WTC11 (cell line): ENCODE data around the gene BMP6. TPM values are rescaled to one million over a fixed set of nuclear protein-coding genes. Genes with fewer than 3 reads are reported as not detected.

Experiments used
- ATAC-seq: fragments of 200-7000 bp; cut with Tn5 transposase; 2 replicates; pipeline ENCODE4 v1.10.0; 2021; ENCODE audit warnings: mild to moderate bottlenecking, moderate library complexity
- CTCF ChIA-PET: fragments of 300-600 bp; sonication (Branson Sonifier 250); formaldehyde crosslinking; loops from one replicate; lab custom pipeline; 2021; ENCODE audit warnings: antibody characterized with exemption; lab: Charles Lee
- POLR2A ChIA-PET: fragments of 350-600 bp; sonication (Branson Sonifier 250); formaldehyde crosslinking; loops from one replicate; lab custom pipeline; 2021; ENCODE audit warnings: antibody characterized with exemption; lab: Charles Lee
- DNase-seq: peaks from one replicate; pipeline ENCODE4 v3.0.0; 2021; ENCODE audit warnings: low spot score
- H3K27ac Mint-ChIP-seq: 2 replicates; pipeline ENCODE4 v1.8.0; 2021; ENCODE audit warnings: mixed read lengths
- H3K27me3 Mint-ChIP-seq: 2 replicates; pipeline ENCODE4 v1.8.0; 2021; ENCODE audit warnings: low read depth, mild to moderate bottlenecking, moderate library complexity, mixed read lengths
- H3K36me3 Mint-ChIP-seq: 2 replicates; pipeline ENCODE4 v1.8.0; 2021; ENCODE audit warnings: mixed read lengths
- H3K4me1 Mint-ChIP-seq: 2 replicates; pipeline ENCODE4 v1.8.0; 2022; ENCODE audit warnings: mixed read lengths
- H3K4me3 Mint-ChIP-seq: 2 replicates; pipeline ENCODE4 v1.8.0; 2021; ENCODE audit warnings: mild to moderate bottlenecking, moderate library complexity, mixed read lengths
- H3K9me3 Mint-ChIP-seq: 2 replicates; pipeline ENCODE4 v1.8.0; 2021; ENCODE audit warnings: mixed read lengths
- AFF4 ChIP-seq: sonication (generic); formaldehyde crosslinking; IDR thresholded peaks from 2 replicates; pipeline ENCODE4 v1.8.1; 2023; ENCODE audit warnings: mild to moderate bottlenecking, missing genetic modification reagents, borderline replicate concordance
- ATF3 ChIP-seq: sonication (generic); formaldehyde crosslinking; conservative IDR thresholded peaks from 2 replicates; pipeline ENCODE4 v1.8.1; 2022; ENCODE audit warnings: mild to moderate bottlenecking, missing genetic modification reagents
- ATF6 ChIP-seq: sonication (generic); formaldehyde crosslinking; IDR thresholded peaks from 2 replicates; pipeline ENCODE4 v1.8.1; 2023; ENCODE audit warnings: mild to moderate bottlenecking, missing genetic modification reagents
- E2F4 ChIP-seq: sonication (generic); formaldehyde crosslinking; IDR thresholded peaks from 2 replicates; pipeline ENCODE4 v1.8.1; 2022; ENCODE audit warnings: low read depth, mild to moderate bottlenecking, moderate library complexity, missing genetic modification reagents, borderline replicate concordance
- E2F5 ChIP-seq: sonication (generic); formaldehyde crosslinking; IDR thresholded peaks from 2 replicates; pipeline ENCODE4 v1.8.1; 2022; ENCODE audit warnings: mild to moderate bottlenecking, moderate library complexity, missing genetic modification reagents
- ELF4 ChIP-seq: sonication (generic); formaldehyde crosslinking; IDR thresholded peaks from 2 replicates; pipeline ENCODE4 v1.8.1; 2022; ENCODE audit warnings: low read depth, mild to moderate bottlenecking, moderate library complexity, missing genetic modification reagents
- FOXJ3 ChIP-seq: sonication (generic); formaldehyde crosslinking; IDR thresholded peaks from 2 replicates; pipeline ENCODE4 v1.9.0; 2021; ENCODE audit warnings: missing genetic modification reagents, mild to moderate bottlenecking, borderline replicate concordance
- FOXP4 ChIP-seq: sonication (generic); formaldehyde crosslinking; IDR thresholded peaks from 2 replicates; pipeline ENCODE4 v1.8.0; 2022; ENCODE audit warnings: mild to moderate bottlenecking, missing genetic modification reagents
- GRHL2 ChIP-seq: fragments of 250-450 bp; sonication (Bioruptor Pico); IDR thresholded peaks from 2 replicates; pipeline ENCODE4 v1.8.0; 2022; ENCODE audit warnings: mild to moderate bottlenecking, moderate library complexity; ENCODE audit not compliant: insufficient replicate concordance, severe bottlenecking
- NR2C2 ChIP-seq: sonication (generic); formaldehyde crosslinking; IDR thresholded peaks from 2 replicates; pipeline ENCODE4 v1.8.0; 2022; ENCODE audit warnings: mild to moderate bottlenecking, missing genetic modification reagents
- PREB ChIP-seq: sonication (generic); formaldehyde crosslinking; IDR thresholded peaks from 2 replicates; pipeline ENCODE4 v1.8.1; 2022; ENCODE audit warnings: mild to moderate bottlenecking, missing genetic modification reagents, moderate library complexity, borderline replicate concordance
- ZBTB43 ChIP-seq: sonication (generic); formaldehyde crosslinking; IDR thresholded peaks from 2 replicates; pipeline ENCODE4 v1.8.1; 2023; ENCODE audit warnings: mild to moderate bottlenecking, missing genetic modification reagents
- ZNF138 ChIP-seq: sonication (generic); formaldehyde crosslinking; conservative IDR thresholded peaks from 2 replicates; pipeline ENCODE4 v1.8.1; 2022; ENCODE audit warnings: mild to moderate bottlenecking, moderate library complexity, missing genetic modification reagents
- ZNF232 ChIP-seq: sonication (generic); formaldehyde crosslinking; IDR thresholded peaks from 2 replicates; pipeline ENCODE4 v1.8.0; 2022; ENCODE audit warnings: mild to moderate bottlenecking, missing genetic modification reagents
- ZNF423 ChIP-seq: fragments of 250-450 bp; sonication (Bioruptor Pico); IDR thresholded peaks from 2 replicates; pipeline ENCODE4 v2.1.2; 2022; ENCODE audit warnings: mild to moderate bottlenecking, moderate library complexity
- ZNF512 ChIP-seq: sonication (generic); formaldehyde crosslinking; IDR thresholded peaks from 2 replicates; pipeline ENCODE4 v1.8.1; 2022; ENCODE audit warnings: missing genetic modification reagents, borderline replicate concordance
- total RNA-seq: library from RNA; stranded (reverse); gene quantifications from 3 replicates; pipeline ENCODE4 v1.2.3, GENCODE V29; 2021

Gene BMP6
- total RNA-seq, 1 experiment from 2014 or later = 1.0 TPM

- TF ChIP-seq NR2C2 (no peak), PREB (CRISPR knock-in tag) (no peak), ATF6 (CRISPR knock-in tag) (no peak), FOXJ3 (CRISPR knock-in tag) (no peak), AFF4 (CRISPR knock-in tag) (no peak), E2F4 (CRISPR knock-in tag) (no peak), ELF4 (CRISPR knock-in tag) (no peak)
Observed at GRCh38 chr6:7893342-7893741, 167.4 kb downstream of the BMP6 start (continued).

- TF ChIP-seq FOXP4 (CRISPR knock-in tag) = no peak
- DNase-seq = no peak
- Mint-ChIP-seq H3K4me1 (no peaks in the 10 kb centered on the region), H3K9me3 (no peaks in the 10 kb centered on the region), H3K27me3 (no peaks in the 10 kb centered on the region), H3K4me3 (no peak overlapping the region), H3K36me3 (peaks cover 88% of the 10 kb centered on the region), H3K27ac (no peak overlapping the region)
- ChIA-PET POLR2A (no interaction called here), CTCF (no interaction called here)
- no peak for ATAC-seq
Observed at GRCh38 chr6:7894262-7895124, 168.6 kb downstream of the BMP6 start.

GRCh38 chr6:7895125-7895423 lies 169.2 kb downstream of the BMP6 start:
- no peak overlapping the region for H3K4me3 Mint-ChIP-seq
- H3K27me3 Mint-ChIP-seq = no peaks in the 10 kb centered on the region
- H3K27ac Mint-ChIP-seq = no peak overlapping the region
- no peaks in the 10 kb centered on the region for H3K9me3 Mint-ChIP-seq
- ChIA-PET POLR2A (no interaction called here), CTCF (no interaction called here)
- no peak for DNase-seq
- H3K4me1 Mint-ChIP-seq = no peaks in the 10 kb centered on the region
- no peak for ATAC-seq
- H3K36me3 Mint-ChIP-seq = peaks cover 91% of the 10 kb centered on the region
- TF ChIP-seq ZNF423 (CRISPR knock-in tag) (no peak), ZNF512 (no peak), ZBTB43 (CRISPR knock-in tag) (no peak), GRHL2 (no peak), ATF3 (no peak), ZNF138 (CRISPR knock-in tag) (no peak), ZNF232 (no peak), E2F5 (CRISPR knock-in tag) (no peak)
